ENCODE measurements around the gene A4GALT. TPM values are rescaled to one million over a fixed set of nuclear protein-coding genes. Genes with fewer than 3 reads are reported as not detected.

Gene A4GALT
- total RNA-seq, 2 experiments from 2014 or later, result not detected

GRCh38 chr22:42653999-42654398 lies 66.7 kb downstream of the A4GALT start:
- Mint-ChIP-seq H3K36me3 (ENCODE audit: low read depth) (no peaks in the 10 kb centered on the region), H3K4me3 (no peak overlapping the region), H3K27me3 (peaks cover 2% of the 10 kb centered on the region), H3K4me1 (no peaks in the 10 kb centered on the region), H3K27ac (no peak overlapping the region), H3K9me3 (ENCODE audit: low read depth) (no peaks in the 10 kb centered on the region)
- DNase-seq (no peak), ATAC-seq (no peak)
- CTCF ChIA-PET, result interaction anchor here (1.1 to 1.5 kb wide), 2 partner anchors 18 to 40 kb away, joined by 3 read pairs; no protein-coding TSS in a partner anchor
- intact Hi-C loops (cut with DNase I, micrococcal nuclease), result no loop called here
- POLR2A ChIA-PET, result interaction anchor here (0.6 to 2.5 kb wide), 2 partner anchors 38 to 313 kb away, joined by 4 to 6 read pairs; no protein-coding TSS in a partner anchor

DNA sequence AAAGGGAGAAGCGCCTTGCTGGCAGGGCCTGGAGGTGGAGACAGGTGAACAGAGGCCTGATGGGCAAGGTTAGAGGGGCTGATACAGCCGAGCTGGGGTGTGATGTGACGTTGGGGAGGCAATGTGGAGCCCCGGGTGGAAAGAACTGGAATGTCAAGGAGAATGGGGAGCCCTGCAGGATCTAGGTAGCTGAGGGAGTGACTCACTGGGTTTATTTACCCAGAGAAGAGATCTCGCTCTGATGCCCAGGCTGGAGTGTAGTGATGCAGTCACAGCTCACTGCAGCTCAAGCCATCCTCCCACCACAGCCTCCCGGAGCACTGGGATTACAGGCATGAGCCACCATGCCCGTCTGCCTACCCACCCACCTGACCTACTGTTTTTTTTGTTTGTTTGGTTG lies 69.5 kb downstream of the A4GALT start:
- Mint-ChIP-seq H3K4me3 (no peak overlapping the region), H3K27me3 (no peaks in the 10 kb centered on the region), H3K36me3 (ENCODE audit: low read depth) (peaks cover 2% of the 10 kb centered on the region), H3K4me1 (peaks cover 11% of the 10 kb centered on the region), H3K27ac (no peak overlapping the region), H3K9me3 (ENCODE audit: low read depth) (no peaks in the 10 kb centered on the region)
- no peak for DNase-seq
- ATAC-seq, result no peak
- intact Hi-C loops (cut with DNase I, micrococcal nuclease), result no loop called here
- ChIA-PET CTCF (interaction anchor here (1.6 kb wide), 1 partner anchor 12 kb away, joined by 3 read pairs; no protein-coding TSS in a partner anchor), POLR2A (interaction anchor here (0.6 to 0.7 kb wide), 2 partner anchors 205 to 362 kb away, joined by 3 read pairs; no protein-coding TSS in a partner anchor)

GRCh38 chr22:42649246-42650099 lies 71.2 kb downstream of the A4GALT start, which contains the start of gene CYB5R3:
Gene CYB5R3, minus strand, starts transcription at chr22:42649392. Its CDS starts 77 bp downstream, at chr22:42649315.
- Mint-ChIP-seq H3K27me3 (no peaks in the 10 kb centered on the region), H3K4me1 (peaks cover 22% of the 10 kb centered on the region), H3K36me3 (ENCODE audit: low read depth) (peaks cover 2% of the 10 kb centered on the region), H3K27ac (peak within 1 kb of the TSS; percentile 92), H3K9me3 (ENCODE audit: low read depth) (no peaks in the 10 kb centered on the region), H3K4me3 (peak within 1 kb of the TSS; percentile 92)
- peak; percentile 91 for DNase-seq
- peak; percentile 87 for ATAC-seq
- CTCF ChIA-PET, result interaction anchor here (0.7 kb wide), 1 partner anchor 28 kb away, joined by 3 read pairs; no protein-coding TSS in a partner anchor
- intact Hi-C loops (cut with DNase I, micrococcal nuclease), result loop anchor here (1.0 to 2.0 kb wide), 12 partner anchors 13 to 570 kb away; partner anchors contain the start of genes ARFGAP3 (in 1 of the 2), PACSIN2 (in 1 of the 2), POLDIP3 (in 1 of the 2) and SMDT1 (in 1 of the 2)
- POLR2A ChIA-PET, result interaction anchor here (0.9 to 4.7 kb wide), 2 partner anchors 14 to 35 kb away, joined by 3 to 53 read pairs; partner anchors contain the start of gene POLDIP3

DNA sequence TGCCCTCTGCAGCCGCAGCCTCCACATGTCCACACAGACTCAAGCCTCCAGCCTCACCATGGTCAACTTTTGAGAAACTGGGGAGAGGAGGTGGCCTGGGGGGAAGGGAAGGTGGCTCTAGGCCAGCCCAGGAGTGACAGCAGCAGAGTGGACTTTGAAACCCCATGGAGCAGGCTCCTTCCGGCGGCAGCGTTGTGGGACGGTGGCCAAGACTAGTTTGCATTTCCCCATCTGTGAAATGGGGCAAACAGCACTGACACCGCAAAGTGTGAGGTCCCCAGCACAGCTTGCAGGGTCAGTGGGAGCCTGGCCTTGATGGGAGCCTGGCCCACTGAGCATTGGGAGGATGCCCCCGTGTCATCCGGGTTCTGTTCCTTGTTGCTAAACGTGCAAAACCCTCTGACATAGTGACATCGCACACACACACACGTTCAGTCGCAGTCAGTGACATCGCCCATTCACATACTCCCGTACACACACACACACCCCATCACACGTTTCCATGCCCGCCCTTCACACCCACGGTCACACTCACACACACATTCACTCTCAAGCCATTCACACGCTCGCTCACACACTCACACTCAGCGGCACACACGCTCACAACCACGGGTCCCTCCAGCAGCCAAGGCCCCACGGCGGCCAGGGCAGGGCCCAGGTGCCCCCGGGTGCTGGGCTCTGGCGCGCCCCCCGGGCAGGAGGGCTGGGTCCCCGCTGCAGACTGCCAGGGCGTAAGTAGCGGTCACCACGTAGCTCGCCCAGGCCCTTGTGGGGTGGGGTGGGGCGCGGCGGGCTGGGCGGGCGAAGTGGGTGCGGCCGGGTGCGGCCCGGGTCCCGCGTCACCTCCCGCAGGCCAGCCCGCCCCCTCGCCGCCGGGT lies 72.1 kb downstream of the A4GALT start:
- Mint-ChIP-seq H3K4me1 (peaks cover 26% of the 10 kb centered on the region), H3K9me3 (ENCODE audit: low read depth) (no peaks in the 10 kb centered on the region), H3K36me3 (ENCODE audit: low read depth) (peaks cover 2% of the 10 kb centered on the region), H3K27me3 (no peaks in the 10 kb centered on the region), H3K27ac (peak overlapping the region; percentile 92), H3K4me3 (peak overlapping the region; percentile 92)
- peak; percentile 54 for ATAC-seq
- ChIA-PET POLR2A (interaction anchor here (4.7 kb wide), 1 partner anchor 34 kb away, joined by 53 read pairs; the partner anchor contains the start of gene POLDIP3), CTCF (interaction anchor here (0.7 kb wide), 1 partner anchor 27 kb away, joined by 3 read pairs; no protein-coding TSS in a partner anchor)
- intact Hi-C loops (cut with DNase I, micrococcal nuclease), result loop anchor here (1.0 to 2.0 kb wide), 12 partner anchors 14 to 569 kb away; partner anchors contain the start of genes ARFGAP3 (in 1 of the 2), PACSIN2 (in 1 of the 2), POLDIP3 (in 1 of the 2) and SMDT1 (in 1 of the 2)
- DNase-seq, result peak; percentile 57

- no peak for DNase-seq
- CTCF ChIA-PET, result interaction anchor here (1.9 kb wide), 1 partner anchor 27 kb away, joined by 4 read pairs; no protein-coding TSS in a partner anchor
- Mint-ChIP-seq H3K4me3 (peak overlapping the region; percentile 92), H3K4me1 (peaks cover 26% of the 10 kb centered on the region), H3K27me3 (no peaks in the 10 kb centered on the region), H3K36me3 (ENCODE audit: low read depth) (peaks cover 2% of the 10 kb centered on the region), H3K27ac (peak overlapping the region; percentile 92), H3K9me3 (ENCODE audit: low read depth) (no peaks in the 10 kb centered on the region)
- POLR2A ChIA-PET, result interaction anchor here (4.7 kb wide), 1 partner anchor 33 kb away, joined by 53 read pairs; the partner anchor contains the start of gene POLDIP3
- intact Hi-C loops (cut with DNase I, micrococcal nuclease), result loop anchor here (2.0 kb wide), 2 partner anchors 33 to 147 kb away; partner anchors contain the start of gene POLDIP3 (in 1 of the 2)
- ATAC-seq, result no peak
These were observed 72.7 kb downstream of the A4GALT start for GRCh38 chr22:42648017-42648367.

DNA sequence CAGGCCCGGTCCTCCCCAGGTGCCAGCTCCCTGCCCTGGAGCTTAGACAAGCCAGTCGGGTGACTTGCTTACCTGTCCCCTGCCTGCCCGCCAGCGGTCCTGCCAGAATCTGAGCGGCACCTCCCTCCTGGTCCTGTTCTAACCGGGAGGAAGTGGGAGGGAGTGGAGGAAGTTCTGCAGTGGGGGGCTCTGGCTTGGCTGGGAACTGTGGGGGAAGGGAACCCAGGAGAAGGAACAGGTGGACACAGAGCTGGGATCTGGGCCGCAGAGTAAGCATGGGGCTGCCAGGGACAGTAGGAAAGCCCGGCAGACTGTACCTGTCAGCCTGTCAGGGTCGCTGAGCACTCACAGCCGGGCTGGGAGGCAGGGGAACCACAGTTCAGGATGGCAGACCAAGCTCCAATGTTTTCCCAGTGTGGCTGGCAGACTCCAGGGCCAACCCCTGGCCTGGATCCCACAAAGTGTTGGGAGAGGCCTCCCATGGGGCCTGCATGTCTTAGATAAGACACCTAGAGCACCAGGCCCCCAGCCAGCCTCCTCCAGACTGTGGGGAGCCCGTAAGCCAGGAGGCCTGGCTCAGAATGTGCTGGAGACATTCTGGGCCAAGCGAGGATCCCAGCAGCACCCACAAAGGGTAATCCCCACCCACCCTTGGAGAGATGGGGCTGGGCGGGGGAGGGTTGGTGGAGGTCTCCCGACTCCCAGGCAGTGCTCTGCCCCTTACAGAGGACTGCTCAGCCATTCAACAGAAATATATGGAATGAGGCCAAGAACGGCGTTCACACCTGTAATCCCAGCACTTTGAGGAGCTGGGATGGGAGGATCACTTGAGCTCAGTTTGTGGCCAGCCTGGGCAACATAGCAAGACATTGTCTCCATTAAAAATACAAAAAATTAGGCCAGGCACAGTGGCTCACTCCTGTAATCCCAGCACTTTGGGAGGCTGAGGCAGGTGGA lies 73.8 kb downstream of the A4GALT start:
- POLR2A ChIA-PET, result interaction anchor here (0.5 to 4.7 kb wide), 2 partner anchors 32 to 34 kb away, joined by 5 to 53 read pairs; partner anchors contain the start of gene POLDIP3
- no peak for ATAC-seq
- no peak for DNase-seq
- H3K4me1 Mint-ChIP-seq, result peaks cover 29% of the 10 kb centered on the region
- H3K36me3 Mint-ChIP-seq (ENCODE audit: low read depth), result peaks cover 2% of the 10 kb centered on the region
- CTCF ChIA-PET, result interaction anchor here (1.8 to 1.9 kb wide), 2 partner anchors 14 to 26 kb away, joined by 4 to 6 read pairs; no protein-coding TSS in a partner anchor
- peak overlapping the region; percentile 92 for H3K4me3 Mint-ChIP-seq
- no peak overlapping the region for H3K27ac Mint-ChIP-seq
- H3K9me3 Mint-ChIP-seq (ENCODE audit: low read depth), result no peaks in the 10 kb centered on the region
- intact Hi-C loops (cut with DNase I, micrococcal nuclease), result no loop called here
- H3K27me3 Mint-ChIP-seq, result no peaks in the 10 kb centered on the region

- DNase-seq (no peak), ATAC-seq (no peak)
- Mint-ChIP-seq H3K4me1 (peaks cover 29% of the 10 kb centered on the region), H3K36me3 (ENCODE audit: low read depth) (peaks cover 2% of the 10 kb centered on the region), H3K27me3 (no peaks in the 10 kb centered on the region), H3K9me3 (ENCODE audit: low read depth) (no peaks in the 10 kb centered on the region), H3K4me3 (no peak overlapping the region), H3K27ac (no peak overlapping the region)
- ChIA-PET POLR2A (interaction anchor here (4.7 kb wide), 1 partner anchor 31 kb away, joined by 53 read pairs; the partner anchor contains the start of gene POLDIP3), CTCF (interaction anchor here (1.8 to 1.9 kb wide), 2 partner anchors 15 to 25 kb away, joined by 4 to 6 read pairs; no protein-coding TSS in a partner anchor)
- intact Hi-C loops (cut with DNase I, micrococcal nuclease), result no loop called here
These were observed 74.6 kb downstream of the A4GALT start for GRCh38 chr22:42645938-42646568.

DNA sequence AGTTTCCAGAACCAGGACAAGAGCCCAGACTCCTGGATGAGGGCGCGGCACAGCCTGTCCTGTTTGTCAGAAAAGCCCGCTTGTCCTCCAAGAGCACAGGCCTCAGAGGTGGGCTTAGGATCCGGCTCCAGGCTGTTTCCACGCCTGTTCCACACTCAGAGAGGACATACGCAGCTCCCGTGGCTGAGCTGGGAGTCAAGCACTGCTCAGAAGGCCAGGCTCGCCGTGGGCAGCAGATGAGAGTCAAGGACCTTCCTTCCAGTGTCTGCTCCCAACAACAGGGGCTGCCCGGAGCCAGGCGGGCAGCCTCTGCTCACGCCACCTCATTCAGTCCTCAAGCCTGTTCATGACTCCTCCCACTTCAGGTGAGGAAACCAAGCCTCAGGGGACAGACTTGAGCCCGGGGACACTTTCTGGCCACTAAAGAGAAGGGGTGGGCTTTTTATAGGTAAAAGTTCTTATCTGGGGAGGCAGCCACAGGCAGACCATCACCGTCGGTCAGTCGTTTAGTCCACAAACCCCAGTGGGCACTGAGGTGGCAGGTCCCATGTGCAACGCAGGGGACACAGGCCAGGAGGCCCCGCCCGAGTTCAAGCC lies 75.2 kb downstream of the A4GALT start:
- Mint-ChIP-seq H3K27ac (no peak overlapping the region), H3K4me3 (no peak overlapping the region)
- intact Hi-C loops (cut with DNase I, micrococcal nuclease), result no loop called here

More for the DNA sequence above, 75.2 kb downstream of the A4GALT start:
- Mint-ChIP-seq H3K9me3 (ENCODE audit: low read depth) (no peaks in the 10 kb centered on the region), H3K36me3 (ENCODE audit: low read depth) (peaks cover 2% of the 10 kb centered on the region), H3K4me1 (peaks cover 29% of the 10 kb centered on the region), H3K27me3 (no peaks in the 10 kb centered on the region)
- ChIA-PET CTCF (no interaction called here), POLR2A (no interaction called here)
- DNase-seq (no peak), ATAC-seq (no peak)
